ENCODE measurements around the gene DNAH6.

The DNAH6 gene

DNA sequence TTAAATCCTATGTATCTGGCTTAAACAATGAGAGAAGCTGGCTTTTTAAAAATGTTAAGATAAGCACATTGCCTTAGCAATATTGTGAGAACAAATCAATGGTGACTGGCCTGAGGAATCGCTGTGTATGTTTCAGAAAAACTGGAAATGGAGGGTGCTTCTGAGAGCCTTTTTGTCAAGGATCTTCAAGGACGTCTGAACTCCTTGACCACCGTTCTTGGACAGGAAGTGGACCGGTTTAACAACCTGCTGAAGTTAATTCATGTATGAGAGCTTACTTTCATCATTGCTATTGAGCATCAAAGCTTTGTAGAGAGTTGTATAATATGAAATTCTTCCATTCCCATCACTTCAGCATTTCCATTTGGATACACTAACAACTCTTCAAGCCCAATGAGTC, 292.0 kb downstream of the DNAH6 start:
- DNase-seq, result no peak

DNA sequence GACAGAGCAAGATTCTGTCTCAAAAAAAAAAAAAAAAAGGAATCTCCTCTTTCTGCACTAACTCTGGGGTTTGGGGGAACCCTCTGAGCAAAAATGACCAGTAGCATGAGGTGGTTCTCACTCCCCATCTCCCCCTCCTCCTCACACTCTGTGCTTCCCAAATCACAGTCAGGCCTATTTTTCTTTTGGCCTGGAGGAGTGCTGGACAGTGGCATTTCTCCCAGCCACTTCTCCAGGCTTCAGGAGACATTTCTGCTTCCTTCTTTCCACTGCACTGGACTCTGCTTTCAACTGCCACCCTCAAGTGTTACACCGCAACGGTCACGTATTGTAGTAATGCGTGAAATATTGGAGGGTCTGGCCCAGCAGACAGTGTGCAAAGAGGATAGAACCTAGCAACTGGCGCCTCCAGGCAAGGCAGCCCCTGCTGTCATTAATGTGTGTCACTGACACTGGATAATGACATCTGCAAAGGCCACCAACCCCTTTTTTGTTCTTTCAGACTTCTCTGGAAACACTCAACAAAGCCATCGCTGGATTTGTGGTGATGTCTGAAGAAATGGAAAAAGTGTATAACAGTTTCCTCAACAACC, 295.6 kb downstream of the DNAH6 start:
- no peak for DNase-seq

DNA sequence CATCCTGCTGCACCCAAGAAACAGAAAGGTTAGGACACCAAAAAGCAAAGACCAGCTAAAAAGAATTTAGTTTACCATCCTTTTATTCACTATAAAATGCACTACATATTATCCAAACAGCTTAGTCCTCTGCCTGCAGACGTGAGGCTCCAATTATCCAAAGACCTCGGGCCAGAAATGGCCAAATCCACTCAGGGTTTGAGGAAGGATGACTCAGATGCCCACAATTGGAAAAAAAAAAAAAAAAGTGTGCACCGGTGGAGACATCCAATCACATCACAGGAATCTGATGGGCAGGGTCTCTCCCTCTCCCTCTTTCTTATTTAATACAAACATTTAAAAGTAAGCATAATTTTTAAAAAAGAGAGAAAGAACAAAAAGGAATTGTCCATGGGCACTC, 298.8 kb downstream of the DNAH6 start:
- DNase-seq, result no peak

DNA sequence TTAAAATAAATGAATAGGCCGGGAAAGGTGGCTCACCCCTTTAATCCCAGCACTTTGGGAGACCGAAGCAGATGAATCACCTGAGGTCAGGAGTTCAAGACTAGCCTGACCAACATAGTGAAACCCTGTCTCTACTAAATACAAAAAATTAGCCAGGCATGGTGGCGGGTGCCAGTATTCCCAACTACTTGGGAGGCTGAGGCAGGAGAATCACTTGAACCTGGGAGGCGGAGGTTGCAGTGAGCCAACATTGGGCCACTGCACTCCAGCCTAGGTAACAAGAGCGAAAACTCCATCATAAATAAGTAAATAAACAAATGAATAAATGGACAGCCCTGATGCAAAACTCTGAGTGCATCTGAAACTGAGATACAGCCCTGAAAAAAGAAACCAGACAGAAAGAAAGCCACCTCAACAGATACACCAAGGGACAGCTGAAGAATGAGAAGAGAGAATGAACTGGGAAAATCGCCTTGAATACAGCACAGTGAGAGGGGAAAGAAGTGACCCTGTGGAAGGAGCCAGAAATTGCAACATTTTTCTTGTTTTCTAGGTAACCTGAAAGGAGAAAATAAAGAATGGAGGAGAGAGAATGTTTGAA, 300.2 kb downstream of the DNAH6 start:
- no peak for DNase-seq

DNA sequence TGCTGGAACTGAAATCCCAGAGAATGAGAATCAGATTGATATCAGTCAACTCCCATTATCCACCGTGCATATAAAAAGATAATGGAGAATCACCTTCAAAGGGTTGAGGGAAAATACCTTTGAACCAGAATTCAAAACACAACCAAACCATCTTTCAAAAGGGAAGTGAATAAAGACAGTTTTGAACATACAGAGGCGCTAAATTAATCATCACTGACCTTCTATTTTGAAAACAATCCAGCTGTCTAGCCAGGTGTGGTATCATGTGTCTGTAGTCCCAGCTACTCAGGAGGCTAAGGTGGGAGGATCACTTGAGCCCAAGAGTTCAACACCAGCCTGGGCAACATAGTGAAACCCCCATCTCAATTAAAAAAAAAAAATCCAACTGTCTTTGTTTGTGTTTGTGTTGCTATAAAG, 300.9 kb downstream of the DNAH6 start:
- DNase-seq, result no peak

DNA sequence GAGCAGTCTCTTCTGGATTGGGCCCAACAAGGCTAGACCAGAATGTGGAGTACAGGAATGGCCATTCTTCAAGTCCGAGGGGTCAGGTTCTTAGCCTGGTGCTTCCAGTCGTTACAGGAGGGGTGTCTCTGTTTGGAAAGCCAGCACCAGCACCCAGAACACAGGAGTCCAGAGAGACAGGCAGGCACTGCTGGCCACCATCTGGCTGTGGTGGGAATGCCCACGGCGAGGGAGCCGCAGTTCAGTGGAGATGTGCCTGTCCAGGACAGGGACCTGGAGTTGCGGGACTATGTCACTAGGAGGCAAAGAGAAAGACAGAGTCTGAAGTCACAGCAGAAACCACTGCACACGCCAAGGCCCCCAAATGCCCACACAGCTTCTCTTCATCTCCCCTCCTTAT, 305.5 kb downstream of the DNAH6 start:
- no peak for DNase-seq

DNA sequence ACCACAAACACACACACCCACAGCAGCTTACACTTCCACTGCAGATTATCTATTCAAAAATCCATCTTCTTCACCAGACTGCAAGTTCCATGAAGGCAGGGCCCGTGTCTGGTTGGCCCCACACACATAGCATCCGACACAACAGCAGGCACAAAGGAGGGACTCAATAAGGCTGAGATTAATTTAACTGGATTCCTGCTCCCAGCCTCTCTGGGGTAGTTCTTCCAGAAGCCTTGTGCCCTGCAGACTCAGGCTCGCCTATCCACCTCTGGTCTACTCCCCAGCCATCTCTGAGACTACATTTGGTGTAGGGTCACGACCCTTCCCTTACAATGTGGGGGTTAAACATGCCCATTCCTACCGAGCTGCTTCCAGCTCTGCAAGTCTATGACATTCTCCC, 306.9 kb downstream of the DNAH6 start:
- no peak for DNase-seq

DNA sequence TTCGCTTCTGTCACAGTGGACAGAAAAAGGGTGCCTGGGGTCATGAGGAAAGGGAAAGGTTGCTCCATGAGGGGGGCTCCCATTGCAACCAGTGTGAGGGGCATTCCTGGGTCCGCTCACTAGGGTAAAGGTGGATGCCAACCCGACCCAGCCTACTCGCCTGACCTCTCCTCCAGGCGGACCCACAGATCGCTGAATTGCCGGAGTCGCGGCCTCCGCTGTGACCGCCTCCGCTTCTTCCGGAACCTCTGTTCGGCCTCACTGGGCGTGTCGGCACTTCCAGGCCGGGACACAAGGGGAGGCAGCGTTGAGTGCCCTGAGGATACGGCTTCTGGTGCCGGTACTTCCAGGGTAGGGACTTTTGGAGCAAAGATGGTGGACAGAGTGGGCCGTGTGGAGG, 307.5 kb downstream of the DNAH6 start:
- DNase-seq, result no peak

DNA sequence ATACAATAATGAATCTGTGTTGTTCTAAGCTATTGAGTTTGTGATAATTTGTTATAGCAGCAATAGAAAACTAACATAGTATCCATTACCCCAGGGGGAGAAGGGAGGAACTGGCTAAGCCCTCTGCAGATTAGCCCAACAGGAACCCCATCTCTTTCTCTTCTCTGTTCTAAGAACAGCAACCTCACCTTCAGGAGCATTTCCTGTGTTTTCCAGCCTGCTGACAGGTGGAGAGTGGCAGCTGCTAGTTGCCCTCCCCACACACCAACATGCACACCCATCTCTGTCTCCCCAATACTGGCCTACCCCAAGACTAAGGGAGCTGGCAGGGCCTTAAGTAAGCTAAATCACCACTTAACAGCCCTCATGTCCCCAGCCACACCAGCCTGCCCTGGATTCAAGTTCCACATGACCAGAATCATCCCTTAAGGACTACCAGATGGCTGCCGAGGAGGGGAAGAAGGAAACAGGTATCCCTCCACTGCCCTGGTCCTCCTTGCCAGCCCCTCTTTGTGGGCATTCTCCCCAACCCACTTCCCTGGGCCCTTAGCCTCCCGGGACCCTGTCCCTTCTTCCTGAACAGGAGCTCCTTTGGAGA, 311.8 kb downstream of the DNAH6 start:
- DNase-seq, result no peak

DNA sequence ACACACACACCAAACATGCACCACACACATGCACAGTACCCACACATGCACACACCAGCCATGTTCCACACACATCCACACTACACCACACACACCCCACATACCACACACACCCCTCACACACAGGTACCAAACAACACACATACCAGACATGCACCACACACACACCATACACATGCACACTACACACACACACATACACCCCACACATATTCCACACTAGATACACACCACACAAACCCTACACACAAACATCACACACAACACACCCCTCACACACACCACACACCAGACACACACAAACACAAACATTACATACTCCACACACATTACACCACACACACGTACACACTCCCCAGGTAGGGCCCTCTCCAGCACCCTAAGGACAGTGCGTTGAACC, 313.4 kb downstream of the DNAH6 start:
- no peak for DNase-seq

DNA sequence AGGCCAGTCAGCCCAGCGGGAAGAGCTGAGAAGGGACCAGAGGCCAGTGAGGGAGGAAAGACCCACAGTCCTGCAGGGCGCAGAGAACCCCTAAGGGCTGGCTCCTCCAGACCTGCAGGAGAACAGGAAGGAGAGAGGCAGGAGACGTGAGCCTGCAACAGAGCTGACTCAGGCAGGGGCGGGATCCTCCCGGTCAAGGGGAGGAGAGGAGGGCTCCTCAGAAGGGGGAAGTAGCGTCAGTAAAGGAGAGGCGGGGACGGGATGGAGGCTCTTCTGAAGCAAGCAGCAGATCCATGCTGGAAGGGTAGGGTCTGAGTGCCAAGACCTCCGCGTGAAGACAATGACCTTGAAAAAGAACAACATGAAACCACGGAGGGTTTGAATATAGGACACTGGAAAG, 313.8 kb downstream of the DNAH6 start:
- no peak for DNase-seq

DNA sequence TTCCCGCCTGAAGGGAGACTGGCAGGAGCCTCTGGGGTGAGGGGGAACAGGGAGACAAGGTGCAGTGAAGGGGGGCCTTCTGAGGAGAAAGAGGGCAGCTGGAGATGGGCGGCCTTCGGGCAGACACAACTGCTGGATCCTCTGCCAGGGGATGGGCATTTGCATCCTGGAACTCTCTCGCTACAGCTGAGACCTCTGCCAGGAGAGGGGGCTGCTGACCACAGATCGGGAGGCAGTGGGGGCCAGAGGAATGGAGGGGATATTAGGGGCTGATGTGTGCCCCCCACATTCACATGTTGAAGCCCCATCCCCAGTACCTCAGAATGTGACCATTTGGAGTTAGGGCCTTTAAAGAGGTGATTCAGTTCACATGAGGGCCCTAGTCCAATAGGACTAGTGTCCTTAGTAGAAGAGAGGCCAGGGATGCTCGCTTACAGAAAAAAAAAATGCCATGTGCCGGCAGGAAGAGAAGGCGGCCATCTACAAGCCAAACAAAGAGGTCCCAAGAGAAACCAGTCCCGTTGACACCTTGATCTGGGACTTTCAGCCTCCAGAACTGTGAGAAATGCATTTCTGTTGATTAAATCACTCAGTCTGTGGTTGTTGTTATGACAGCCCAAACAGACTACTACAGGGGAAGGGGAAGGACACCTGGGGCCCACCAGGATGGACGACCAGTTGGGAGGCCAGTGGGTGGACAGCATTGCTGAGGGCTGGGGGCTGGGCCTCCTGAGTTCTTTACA, 314.6 kb downstream of the DNAH6 start:
- no peak for DNase-seq

DNA sequence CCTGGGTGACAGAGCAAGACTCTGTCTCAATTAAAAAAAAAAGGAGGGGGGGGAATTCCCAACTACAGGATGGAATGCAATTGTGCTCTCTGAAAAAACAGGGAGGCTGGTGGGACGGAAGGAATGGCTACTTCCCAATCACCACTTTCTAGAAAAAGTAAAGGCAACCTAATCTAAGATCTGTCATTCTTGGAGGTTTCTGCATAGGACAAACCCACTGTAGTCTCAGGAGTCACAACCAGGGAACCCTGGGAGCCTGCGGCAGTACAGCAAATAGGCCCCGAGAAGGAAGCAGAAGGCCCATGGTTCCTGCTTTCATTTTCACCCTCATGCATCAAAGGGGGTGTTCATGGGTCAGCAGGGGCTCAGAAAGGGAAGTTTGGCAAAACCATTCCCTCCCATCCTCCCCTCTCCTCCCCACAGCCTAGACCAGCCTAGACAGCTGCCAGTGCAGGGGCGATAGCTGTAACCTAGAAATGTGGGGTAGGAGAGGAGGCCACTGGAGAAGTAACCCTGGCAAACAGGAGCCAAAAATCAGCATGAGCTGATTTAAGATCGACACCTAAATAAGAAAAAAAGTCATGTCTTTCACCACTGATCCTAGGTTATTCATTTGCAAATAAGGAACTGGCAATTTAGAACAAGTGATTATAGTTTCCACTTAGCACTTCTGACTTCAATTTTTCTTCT, 316.6 kb downstream of the DNAH6 start:
- DNase-seq, result no peak

DNA sequence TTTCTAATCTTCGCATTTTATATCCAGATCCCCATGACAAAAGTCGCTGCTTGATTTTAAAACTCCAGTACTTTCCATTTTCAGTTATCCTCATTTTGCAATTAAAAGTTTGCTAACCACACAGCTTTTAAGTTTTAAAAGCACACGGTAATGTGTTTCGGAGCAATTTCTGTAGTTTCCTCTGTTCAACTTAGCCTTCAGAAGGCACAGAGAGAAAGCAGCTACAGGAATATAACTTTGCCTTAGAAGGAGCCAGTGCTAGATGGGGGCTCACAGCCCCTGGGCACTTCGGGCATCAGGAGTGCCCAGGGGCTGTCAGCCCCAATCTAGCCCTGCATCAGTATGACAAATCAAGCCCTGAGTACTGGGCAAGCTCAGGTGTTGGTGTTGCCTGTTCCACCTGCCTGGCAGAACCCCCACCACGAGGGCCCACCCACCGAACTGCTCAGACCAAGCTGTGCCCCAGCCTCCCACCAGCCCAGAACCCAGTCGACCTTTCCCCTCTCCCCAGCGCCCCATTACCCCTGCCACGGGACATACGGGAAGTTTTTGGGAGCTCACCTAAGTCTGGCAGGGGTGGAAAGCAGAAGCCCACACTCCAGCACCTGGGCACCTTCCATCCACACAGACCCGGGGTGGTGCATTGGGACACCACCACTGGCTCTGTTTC, 317.3 kb downstream of the DNAH6 start:
- DNase-seq, result no peak

DNA sequence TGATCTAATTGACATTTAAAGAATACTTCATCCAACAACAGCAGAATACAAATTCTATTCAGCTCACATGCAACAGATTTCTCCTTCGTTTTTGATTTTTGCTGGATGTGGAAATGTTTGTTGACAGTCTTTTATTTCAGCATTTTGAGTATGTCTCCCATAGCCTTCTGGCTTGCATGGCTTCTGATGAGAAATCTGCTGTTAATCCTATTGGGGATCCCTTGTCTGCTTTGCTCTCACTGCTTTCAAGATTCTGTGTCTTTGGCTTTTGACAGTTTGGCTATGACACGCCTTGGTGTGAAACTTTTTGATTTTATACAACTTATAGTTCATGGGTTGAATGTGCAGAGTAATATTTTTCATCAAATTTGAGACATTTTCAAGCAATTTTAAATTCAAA, 319.9 kb downstream of the DNAH6 start:
- no peak for DNase-seq

DNA sequence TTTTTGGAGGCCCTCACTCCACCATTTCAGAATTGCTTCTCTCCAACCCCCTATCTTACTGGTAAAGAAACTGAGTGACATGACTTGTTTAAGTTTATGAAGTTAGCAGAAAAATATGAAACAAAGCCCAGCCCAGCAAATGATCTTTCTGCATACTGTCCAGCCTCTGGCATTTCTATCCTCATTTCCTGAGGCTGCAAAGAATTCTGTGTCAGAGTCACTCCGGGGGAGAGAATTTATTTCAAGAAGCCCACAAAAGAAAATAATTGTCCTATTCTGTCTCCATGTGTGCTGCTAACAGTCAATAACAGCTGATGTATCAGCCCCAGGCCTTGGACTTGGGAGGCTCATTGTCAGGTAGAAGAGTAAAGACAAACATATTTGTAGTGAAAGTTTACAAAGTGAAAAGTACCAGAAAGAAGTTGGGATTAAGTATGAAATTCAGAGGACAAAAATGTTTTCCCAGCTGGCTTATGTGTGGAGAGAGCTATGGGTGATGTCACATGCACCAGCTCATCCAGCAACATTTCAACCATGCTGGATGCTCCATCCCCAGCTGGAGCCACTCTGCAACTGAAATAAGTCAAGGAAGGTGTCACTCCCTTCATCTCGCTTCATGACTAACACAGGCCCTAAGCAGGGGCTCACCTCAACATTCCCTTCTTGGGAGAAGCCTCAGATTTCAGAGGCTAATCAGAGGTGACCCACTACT, 322.3 kb downstream of the DNAH6 start:
- DNase-seq, result no peak

DNA sequence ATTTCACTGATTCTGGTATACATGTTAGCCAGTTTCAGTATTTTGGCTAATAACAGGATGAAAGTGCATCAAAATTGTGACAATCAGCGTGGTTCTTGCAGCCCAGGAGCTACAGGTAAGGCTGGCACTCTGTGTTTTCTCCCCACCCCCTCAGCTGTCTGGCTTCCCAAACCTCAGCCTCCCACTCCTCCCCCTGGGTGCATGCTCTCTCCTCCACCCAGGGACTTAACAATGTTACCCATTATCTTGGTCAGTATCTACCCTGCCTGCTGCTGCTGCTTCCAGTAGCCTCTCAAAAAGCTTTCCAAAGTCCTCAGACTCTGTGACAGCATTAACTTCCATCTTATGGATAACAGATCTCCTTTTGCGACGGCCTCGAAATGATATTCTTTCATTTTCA, 323.6 kb downstream of the DNAH6 start:
- no peak for DNase-seq

DNA sequence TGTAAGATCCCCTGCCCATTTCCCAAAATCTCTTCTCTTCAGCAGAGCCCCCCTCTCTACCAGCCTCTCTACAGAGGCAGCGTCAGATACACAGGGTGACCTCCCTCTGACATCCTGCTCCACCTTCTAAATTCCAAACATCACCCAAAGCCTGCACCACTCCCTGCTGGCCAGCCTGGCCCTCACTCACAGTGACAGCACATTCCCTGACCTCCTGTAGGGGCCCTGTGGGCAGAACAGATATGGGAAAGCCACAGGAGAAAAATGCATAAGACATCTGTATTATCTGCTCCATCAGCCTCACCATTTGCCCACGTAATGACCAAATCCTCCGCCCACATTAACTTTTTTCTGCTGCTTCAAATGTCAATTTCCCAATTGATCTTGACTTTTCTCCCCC, 324.0 kb downstream of the DNAH6 start:
- DNase-seq, result no peak

DNA sequence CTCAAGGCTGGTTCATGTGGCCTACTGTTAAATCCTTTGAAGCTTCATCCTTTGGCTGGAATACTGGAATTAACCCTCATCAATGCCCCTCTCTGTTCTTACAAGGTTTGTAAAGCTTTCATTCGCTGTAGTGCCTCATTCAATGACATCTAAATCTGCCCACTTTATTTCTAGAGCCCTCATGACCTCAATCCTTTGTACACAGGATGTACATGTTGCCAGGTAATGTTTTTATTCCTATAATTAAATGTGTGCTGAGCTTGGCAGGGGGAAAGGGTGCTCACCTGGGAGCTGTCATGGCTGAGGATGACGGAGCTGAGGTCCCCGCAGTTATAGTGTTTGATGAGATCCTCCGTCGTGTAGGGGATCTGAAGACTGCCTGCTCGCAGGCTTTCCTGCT, 325.3 kb downstream of the DNAH6 start:
- no peak for DNase-seq

DNA sequence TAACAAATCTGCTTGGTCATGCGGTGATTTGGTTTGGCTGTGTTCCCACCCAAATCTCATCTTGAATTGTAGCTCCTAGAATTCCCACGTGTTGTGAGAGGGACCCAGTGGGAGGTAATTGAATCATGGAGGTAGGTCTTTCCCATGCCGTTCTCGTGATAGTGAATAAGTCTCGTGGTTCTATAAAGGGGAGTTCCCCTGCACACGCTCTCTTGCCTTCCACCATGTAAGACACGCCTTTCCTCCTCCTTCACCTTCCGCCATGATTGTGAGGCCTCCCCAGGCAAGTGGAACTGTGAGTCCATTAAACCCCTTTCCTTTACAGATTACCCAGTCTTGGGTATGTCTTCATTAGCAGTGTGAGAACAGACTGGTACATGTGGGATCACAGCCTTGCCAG, 327.8 kb downstream of the DNAH6 start:
- DNase-seq, result no peak

DNA sequence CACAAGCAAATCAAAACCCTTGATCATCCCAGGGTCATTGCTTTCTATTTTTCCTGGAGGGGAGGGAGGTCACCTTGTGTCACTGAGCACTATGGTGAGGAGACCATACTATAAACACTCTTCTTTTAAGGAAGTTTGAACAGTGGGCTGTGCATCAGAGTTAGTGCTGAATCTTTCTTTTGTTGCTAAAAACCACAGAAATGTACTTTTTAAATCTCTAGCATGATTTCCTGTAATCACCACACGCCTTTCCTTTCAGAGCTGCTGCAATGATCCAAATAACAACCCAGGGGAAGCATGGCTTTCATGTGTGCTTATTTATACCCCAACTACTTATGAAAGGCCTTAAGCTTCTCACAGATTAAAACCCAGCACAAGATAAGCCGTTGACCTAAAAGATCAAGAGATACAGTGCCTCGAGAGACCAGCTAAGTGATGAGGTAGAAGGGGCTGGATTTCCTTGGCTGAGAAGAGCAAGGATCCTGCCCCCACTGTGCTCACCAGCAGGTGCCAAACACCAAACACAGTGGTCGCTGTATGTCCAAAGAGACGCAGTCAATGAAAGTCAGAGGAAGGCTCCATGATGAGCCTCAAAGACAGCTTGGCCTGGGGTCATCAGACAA, 329.9 kb downstream of the DNAH6 start:
- no peak for DNase-seq

DNA sequence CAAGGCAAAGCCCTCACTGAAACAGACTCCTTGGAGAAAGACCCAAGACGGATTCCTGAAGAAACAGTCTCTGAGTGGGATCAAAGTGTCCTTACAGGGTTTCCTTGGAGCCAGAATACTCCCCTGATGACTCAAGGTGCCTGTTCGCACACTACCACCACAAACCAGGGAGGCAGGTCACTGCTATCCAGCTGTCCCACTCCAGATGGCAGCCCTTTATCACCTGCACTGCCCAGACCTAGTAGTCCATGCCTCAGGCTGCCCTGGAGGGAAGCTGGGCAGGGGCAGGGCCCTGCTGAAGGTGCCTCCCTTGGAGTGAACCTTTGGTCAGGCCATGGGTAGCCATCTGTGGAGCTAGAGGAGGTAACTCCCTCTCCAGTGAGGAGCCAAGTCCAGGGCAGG, 330.4 kb downstream of the DNAH6 start:
- no peak for DNase-seq
